GM19025 (cell line): ENCODE measurements around the gene DLG2.

Experiments
- ATAC-seq: cut with Tn5 transposase; IDR thresholded peaks from one replicate; pipeline ENCODE4 v1.9.1; 2021; ENCODE audit warnings: mild to moderate bottlenecking, low read depth, moderate library complexity; ENCODE audit not compliant: unreplicated experiment

The DLG2 gene

GRCh38 chr11:83663988-83664387, 1963.2 kb downstream of the DLG2 start:
- no peak for ATAC-seq

- ATAC-seq, result no peak
Observed at GRCh38 chr11:83663446-83663845, 1963.7 kb downstream of the DLG2 start.

GRCh38 chr11:83662494-83662893, 1964.7 kb downstream of the DLG2 start:
- ATAC-seq, result no peak

- ATAC-seq, result no peak
Observed at GRCh38 chr11:83661491-83662350, 1965.4 kb downstream of the DLG2 start.

GRCh38 chr11:83659466-83659865, 1967.7 kb downstream of the DLG2 start:
- ATAC-seq, result no peak

- ATAC-seq, result no peak
Observed at GRCh38 chr11:83656796-83657330, 1970.3 kb downstream of the DLG2 start.

- ATAC-seq, result no peak
Observed at GRCh38 chr11:83655976-83656375, 1971.2 kb downstream of the DLG2 start.

- no peak for ATAC-seq
Observed at GRCh38 chr11:83649528-83649855, 1977.7 kb downstream of the DLG2 start.

- no peak for ATAC-seq
Observed at GRCh38 chr11:83648610-83649527, 1978.3 kb downstream of the DLG2 start.

GRCh38 chr11:83645561-83645960, 1981.6 kb downstream of the DLG2 start:
- ATAC-seq, result no peak

GRCh38 chr11:83643115-83643514, 1984.0 kb downstream of the DLG2 start:
- no peak for ATAC-seq

GRCh38 chr11:83642500-83642899, 1984.6 kb downstream of the DLG2 start:
- ATAC-seq, result no peak

- no peak for ATAC-seq
Observed at GRCh38 chr11:83641511-83641910, 1985.6 kb downstream of the DLG2 start.

GRCh38 chr11:83639995-83640758, 1987.0 kb downstream of the DLG2 start:
- no peak for ATAC-seq

GRCh38 chr11:83635166-83635565, 1992.0 kb downstream of the DLG2 start:
- ATAC-seq, result no peak

GRCh38 chr11:83630211-83630610, 1996.9 kb downstream of the DLG2 start:
- no peak for ATAC-seq

- ATAC-seq, result no peak
Observed at GRCh38 chr11:83629775-83630174, 1997.4 kb downstream of the DLG2 start.

GRCh38 chr11:83628622-83629355, 1998.4 kb downstream of the DLG2 start:
- ATAC-seq, result no peak

GRCh38 chr11:83625336-83625735, 2001.8 kb downstream of the DLG2 start:
- no peak for ATAC-seq

GRCh38 chr11:83617671-83618070, 2009.5 kb downstream of the DLG2 start:
- ATAC-seq, result no peak
